ENCODE measurements around the gene MLLT6.

- TF ChIP-seq EZH2 (IDR thresholded peaks at IDR 0.05) (no peak), CTCF (IDR thresholded peaks at IDR 0.05) (no peak)
Observed at GRCh38 chr17:38697061-38697820, 7.8 kb upstream of the MLLT6 start.
